Measurements from ENCODE around the gene ACVR1. TPM values are rescaled to one million over a fixed set of nuclear protein-coding genes. Genes with fewer than 3 reads are reported as not detected.

The ACVR1 gene
- total and polyA plus RNA-seq, 2 experiments from 2014 or later: 8.9 to 21.5 TPM

DNA sequence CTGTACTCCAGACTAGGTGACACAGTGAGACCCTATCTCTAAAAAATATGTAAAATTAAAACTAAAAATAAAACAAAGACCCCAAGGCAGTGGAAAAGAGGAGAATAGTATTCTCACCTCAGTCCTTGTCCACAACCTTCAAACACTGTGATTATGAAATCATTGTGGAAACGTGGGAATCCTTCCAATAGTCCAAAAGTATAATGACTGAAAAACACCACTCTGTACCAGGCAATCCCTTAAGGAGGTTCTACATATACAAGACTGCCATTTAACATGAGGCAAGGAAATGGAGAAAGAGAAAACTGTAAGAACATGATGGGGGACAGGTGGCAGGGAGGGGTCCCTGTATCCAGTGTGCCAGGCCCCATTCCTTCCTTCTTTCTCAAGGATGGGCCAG is 66.1 kb downstream of the ACVR1 start:
- no peak for DNase-seq (ENCODE audit: low spot score)
- Histone ChIP-seq H3K9me2 (ENCODE audit: insufficient read depth) (0 out of 2 replicates have a peak, but pooled peaks cover 3% of the 10 kb centered on the region), H3K4me3 (no peak overlapping the region), H3K27me3 (ENCODE audit: insufficient read depth) (no peaks in the 10 kb centered on the region), H2AFZ (no peak overlapping the region), H3K4me2 (no peak overlapping the region), H3K79me2 (replicated peaks; ENCODE audit: insufficient read depth) (no peaks in the 10 kb centered on the region), H3K4me1 (ENCODE audit: insufficient read depth) (peaks cover 3% of the 10 kb centered on the region; the same call in 1 of the 2 replicates), H3K36me3 (ENCODE audit: insufficient read depth) (0 out of 2 replicates have a peak, but pooled peaks cover 2% of the 10 kb centered on the region), H4K20me1 (replicated peaks; ENCODE audit: insufficient read depth) (no peaks in the 10 kb centered on the region; the same call in 1 of the 2 replicates), H3K27ac (ENCODE audit: low read depth) (no peak overlapping the region), H3F3A (replicated peaks; ENCODE audit: low read depth) (no peaks in the 10 kb centered on the region)
- TF ChIP-seq, protein P1, sequence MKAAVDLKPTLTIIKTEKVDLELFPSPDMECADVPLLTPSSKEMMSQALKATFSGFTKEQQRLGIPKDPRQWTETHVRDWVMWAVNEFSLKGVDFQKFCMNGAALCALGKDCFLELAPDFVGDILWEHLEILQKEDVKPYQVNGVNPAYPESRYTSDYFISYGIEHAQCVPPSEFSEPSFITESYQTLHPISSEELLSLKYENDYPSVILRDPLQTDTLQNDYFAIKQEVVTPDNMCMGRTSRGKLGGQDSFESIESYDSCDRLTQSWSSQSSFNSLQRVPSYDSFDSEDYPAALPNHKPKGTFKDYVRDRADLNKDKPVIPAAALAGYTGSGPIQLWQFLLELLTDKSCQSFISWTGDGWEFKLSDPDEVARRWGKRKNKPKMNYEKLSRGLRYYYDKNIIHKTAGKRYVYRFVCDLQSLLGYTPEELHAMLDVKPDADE (IDR thresholded peaks at IDR 0.05): no peak
- TF ChIP-seq NANOG (IDR thresholded peaks at IDR 0.05; ENCODE audit: borderline replicate concordance): no peak
- no peak for TF ChIP-seq ZNF331 (CRISPR knock-in tag; IDR thresholded peaks at IDR 0.05; ENCODE audit: low read depth)
- TF ChIP-seq, protein P2, sequence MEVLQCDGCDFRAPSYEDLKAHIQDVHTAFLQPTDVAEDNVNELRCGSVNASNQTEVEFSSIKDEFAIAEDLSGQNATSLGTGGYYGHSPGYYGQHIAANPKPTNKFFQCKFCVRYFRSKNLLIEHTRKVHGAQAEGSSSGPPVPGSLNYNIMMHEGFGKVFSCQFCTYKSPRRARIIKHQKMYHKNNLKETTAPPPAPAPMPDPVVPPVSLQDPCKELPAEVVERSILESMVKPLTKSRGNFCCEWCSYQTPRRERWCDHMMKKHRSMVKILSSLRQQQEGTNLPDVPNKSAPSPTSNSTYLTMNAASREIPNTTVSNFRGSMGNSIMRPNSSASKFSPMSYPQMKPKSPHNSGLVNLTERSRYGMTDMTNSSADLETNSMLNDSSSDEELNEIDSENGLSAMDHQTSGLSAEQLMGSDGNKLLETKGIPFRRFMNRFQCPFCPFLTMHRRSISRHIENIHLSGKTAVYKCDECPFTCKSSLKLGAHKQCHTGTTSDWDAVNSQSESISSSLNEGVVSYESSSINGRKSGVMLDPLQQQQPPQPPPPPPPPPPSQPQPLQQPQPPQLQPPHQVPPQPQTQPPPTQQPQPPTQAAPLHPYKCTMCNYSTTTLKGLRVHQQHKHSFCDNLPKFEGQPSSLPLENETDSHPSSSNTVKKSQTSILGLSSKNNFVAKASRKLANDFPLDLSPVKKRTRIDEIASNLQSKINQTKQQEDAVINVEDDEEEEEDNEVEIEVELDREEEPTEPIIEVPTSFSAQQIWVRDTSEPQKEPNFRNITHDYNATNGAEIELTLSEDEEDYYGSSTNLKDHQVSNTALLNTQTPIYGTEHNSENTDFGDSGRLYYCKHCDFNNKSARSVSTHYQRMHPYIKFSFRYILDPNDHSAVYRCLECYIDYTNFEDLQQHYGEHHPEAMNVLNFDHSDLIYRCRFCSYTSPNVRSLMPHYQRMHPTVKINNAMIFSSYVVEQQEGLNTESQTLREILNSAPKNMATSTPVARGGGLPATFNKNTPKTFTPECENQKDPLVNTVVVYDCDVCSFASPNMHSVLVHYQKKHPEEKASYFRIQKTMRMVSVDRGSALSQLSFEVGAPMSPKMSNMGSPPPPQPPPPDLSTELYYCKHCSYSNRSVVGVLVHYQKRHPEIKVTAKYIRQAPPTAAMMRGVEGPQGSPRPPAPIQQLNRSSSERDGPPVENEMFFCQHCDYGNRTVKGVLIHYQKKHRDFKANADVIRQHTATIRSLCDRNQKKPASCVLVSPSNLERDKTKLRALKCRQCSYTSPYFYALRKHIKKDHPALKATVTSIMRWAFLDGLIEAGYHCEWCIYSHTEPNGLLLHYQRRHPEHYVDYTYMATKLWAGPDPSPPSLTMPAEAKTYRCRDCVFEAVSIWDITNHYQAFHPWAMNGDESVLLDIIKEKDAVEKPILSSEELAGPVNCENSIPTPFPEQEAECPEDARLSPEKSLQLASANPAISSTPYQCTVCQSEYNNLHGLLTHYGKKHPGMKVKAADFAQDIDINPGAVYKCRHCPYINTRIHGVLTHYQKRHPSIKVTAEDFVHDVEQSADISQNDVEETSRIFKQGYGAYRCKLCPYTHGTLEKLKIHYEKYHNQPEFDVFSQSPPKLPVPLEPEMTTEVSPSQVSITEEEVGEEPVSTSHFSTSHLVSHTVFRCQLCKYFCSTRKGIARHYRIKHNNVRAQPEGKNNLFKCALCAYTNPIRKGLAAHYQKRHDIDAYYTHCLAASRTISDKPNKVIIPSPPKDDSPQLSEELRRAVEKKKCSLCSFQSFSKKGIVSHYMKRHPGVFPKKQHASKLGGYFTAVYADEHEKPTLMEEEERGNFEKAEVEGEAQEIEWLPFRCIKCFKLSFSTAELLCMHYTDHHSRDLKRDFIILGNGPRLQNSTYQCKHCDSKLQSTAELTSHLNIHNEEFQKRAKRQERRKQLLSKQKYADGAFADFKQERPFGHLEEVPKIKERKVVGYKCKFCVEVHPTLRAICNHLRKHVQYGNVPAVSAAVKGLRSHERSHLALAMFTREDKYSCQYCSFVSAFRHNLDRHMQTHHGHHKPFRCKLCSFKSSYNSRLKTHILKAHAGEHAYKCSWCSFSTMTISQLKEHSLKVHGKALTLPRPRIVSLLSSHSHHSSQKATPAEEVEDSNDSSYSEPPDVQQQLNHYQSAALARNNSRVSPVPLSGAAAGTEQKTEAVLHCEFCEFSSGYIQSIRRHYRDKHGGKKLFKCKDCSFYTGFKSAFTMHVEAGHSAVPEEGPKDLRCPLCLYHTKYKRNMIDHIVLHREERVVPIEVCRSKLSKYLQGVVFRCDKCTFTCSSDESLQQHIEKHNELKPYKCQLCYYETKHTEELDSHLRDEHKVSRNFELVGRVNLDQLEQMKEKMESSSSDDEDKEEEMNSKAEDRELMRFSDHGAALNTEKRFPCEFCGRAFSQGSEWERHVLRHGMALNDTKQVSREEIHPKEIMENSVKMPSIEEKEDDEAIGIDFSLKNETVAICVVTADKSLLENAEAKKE (CRISPR knock-in tag; IDR thresholded peaks at IDR 0.05): no peak
- TF ChIP-seq EZH2 (IDR thresholded peaks at IDR 0.05; ENCODE audit: low read depth, unreplicated experiment): no peak
- H3K9me3 Mint-ChIP-seq: no peaks in the 10 kb centered on the region
- H3K27ac Mint-ChIP-seq: no peak overlapping the region
- H3K4me3 Mint-ChIP-seq: no peak overlapping the region
- H3K4me1 Mint-ChIP-seq: peaks cover 17% of the 10 kb centered on the region
- no peaks in the 10 kb centered on the region for H3K27me3 Mint-ChIP-seq (ENCODE audit: insufficient read depth, low read depth, poor library complexity)
- H3K36me3 Mint-ChIP-seq (ENCODE audit: low read depth): no peaks in the 10 kb centered on the region
- ATAC-seq: no peak

All from GM23338 (cell line).